Measurements from ENCODE around the gene MAGI2. TPM values are rescaled to one million over a fixed set of nuclear protein-coding genes. Genes with fewer than 3 reads are reported as not detected.

MAGI2 gene
- total RNA-seq, 4 donors from 2014 or later = 7.8 to 44.7 (median 21.1) TPM

DNA sequence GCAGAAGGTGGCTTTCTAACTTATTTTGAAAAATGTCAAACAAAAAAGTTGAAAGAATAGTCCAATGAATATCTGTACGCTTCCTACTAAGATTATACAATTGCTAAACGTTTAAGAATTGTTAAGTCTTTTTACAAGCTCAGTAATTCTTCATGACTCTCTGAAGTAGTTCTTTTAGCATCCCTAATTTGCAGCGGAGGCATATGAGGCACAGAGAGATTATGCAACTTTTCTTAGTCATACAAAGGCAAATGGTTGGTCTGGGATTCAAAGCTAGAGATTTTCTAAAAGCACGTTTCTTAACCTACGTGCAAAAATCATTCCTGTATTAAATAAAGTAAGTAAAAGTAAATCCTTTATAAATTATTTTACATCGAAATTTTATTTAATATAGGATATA lies 254.2 kb downstream of the MAGI2 start:
- Histone ChIP-seq H3K36me3 (no peaks in the 10 kb centered on the region), H3K4me3 (no peak overlapping the region), H3K27ac (no peak overlapping the region), H3K9me3 (no peaks in the 10 kb centered on the region), H3K27me3 (no peaks in the 10 kb centered on the region), H3K4me1 (no peaks in the 10 kb centered on the region)
- TF ChIP-seq EP300 (IDR thresholded peaks at IDR 0.05) (no peak), POLR2A (IDR thresholded peaks at IDR 0.05) (no peak), POLR2AphosphoS5 (IDR thresholded peaks at IDR 0.05) (no peak)
- TF ChIP-seq, protein P1, sequence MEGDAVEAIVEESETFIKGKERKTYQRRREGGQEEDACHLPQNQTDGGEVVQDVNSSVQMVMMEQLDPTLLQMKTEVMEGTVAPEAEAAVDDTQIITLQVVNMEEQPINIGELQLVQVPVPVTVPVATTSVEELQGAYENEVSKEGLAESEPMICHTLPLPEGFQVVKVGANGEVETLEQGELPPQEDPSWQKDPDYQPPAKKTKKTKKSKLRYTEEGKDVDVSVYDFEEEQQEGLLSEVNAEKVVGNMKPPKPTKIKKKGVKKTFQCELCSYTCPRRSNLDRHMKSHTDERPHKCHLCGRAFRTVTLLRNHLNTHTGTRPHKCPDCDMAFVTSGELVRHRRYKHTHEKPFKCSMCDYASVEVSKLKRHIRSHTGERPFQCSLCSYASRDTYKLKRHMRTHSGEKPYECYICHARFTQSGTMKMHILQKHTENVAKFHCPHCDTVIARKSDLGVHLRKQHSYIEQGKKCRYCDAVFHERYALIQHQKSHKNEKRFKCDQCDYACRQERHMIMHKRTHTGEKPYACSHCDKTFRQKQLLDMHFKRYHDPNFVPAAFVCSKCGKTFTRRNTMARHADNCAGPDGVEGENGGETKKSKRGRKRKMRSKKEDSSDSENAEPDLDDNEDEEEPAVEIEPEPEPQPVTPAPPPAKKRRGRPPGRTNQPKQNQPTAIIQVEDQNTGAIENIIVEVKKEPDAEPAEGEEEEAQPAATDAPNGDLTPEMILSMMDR (IDR thresholded peaks at IDR 0.05) = no peak
- no peak for ATAC-seq
- 71 to 72% methylated on average over 5 to 6 of the region's 6 CpGs for WGBS, 2 donors (ENCODE audit: low coverage in 1 of 2)

DNA sequence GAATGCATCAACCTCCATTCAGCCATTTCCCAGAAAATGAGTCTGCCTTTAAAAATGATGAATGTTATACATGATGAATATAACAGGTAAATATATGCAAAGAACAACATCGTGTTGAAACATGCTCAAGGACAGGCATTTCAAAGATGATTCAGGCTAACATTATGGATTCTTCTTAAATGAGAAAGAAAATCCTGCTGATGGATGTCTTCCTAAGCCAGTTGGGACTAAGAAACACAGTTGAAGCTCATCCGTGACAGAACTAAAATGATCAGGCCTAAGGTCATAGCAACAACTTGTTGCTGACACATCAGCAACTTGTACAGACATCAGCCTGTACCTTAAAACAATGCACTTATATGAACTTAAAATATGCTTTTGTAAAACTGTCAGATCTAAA lies 267.9 kb downstream of the MAGI2 start:
- Histone ChIP-seq H3K4me3 (no peak overlapping the region), H3K4me1 (no peaks in the 10 kb centered on the region), H3K27me3 (no peaks in the 10 kb centered on the region), H3K27ac (no peak overlapping the region), H3K9me3 (no peaks in the 10 kb centered on the region), H3K36me3 (no peaks in the 10 kb centered on the region)
- TF ChIP-seq EP300 (IDR thresholded peaks at IDR 0.05) (no peak), POLR2A (IDR thresholded peaks at IDR 0.05) (no peak)
- no peak for ATAC-seq
- 59 to 95% methylated on average over 2 of the region's 2 CpGs for WGBS, 2 donors (ENCODE audit: low coverage in 1 of 2)

DNA sequence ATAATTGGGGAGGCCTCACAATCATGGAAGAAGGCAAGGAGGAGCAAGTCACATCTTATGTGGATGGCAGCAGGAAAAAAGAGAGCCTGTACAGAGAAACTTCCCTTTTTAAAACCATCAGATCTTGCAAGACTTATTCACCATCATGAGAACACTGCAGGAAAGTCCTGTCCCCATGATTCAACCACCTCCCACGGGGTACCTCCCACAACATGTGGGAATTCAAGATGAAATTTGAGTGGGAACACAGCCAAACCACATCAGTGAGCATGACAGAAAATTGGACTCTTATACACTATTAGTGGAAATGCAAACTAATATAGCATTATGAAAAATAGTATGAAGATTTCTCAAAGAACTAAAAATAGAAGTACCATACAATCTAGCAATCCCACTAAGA lies 271.2 kb downstream of the MAGI2 start:
- no peak for TF ChIP-seq POLR2AphosphoS5 (IDR thresholded peaks at IDR 0.05)
- no peak for TF ChIP-seq POLR2A (IDR thresholded peaks at IDR 0.05)
- no peak overlapping the region for H3K4me3 ChIP-seq
- no peaks in the 10 kb centered on the region for H3K9me3 ChIP-seq
- no peaks in the 10 kb centered on the region for H3K27me3 ChIP-seq
- no peaks in the 10 kb centered on the region for H3K4me1 ChIP-seq
- no peak overlapping the region for H3K27ac ChIP-seq
- 60% methylated on average over 1 of the region's 1 CpG for WGBS, 2 donors (ENCODE audit: low coverage in 1 of 2)
- ATAC-seq = no peak
- H3K36me3 ChIP-seq = no peaks in the 10 kb centered on the region

DNA sequence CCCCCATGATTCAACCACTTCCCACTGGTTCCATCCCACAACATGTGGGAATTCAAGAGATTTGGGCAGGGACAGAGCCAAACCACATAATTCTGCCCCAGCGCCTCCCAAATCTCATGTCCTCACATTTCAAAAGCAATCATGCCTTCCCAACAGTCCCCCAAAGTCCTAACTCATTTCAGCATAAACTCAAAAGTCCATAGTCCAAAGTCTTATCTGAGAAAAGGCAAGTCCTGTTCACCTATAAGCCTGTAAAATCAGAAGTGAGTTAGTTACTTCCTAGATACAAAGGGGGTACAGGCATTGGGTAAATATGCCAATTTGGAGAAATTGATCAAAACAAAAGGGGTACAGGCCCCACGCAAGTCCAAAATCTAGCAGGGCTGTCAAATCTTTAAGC lies 272.9 kb downstream of the MAGI2 start:
- Histone ChIP-seq H3K4me1 (no peaks in the 10 kb centered on the region), H3K9me3 (no peaks in the 10 kb centered on the region), H3K4me3 (no peak overlapping the region), H3K36me3 (no peaks in the 10 kb centered on the region), H3K27me3 (no peaks in the 10 kb centered on the region), H3K27ac (no peak overlapping the region)
- no peak for ATAC-seq
- WGBS, 2 donors (ENCODE audit: low coverage in 1 of 2) = 50% methylated on average over 2 of the region's 2 CpGs
- TF ChIP-seq POLR2AphosphoS5 (IDR thresholded peaks at IDR 0.05) (no peak), POLR2A (IDR thresholded peaks at IDR 0.05) (no peak), EP300 (IDR thresholded peaks at IDR 0.05) (no peak)
- TF ChIP-seq, protein P1 (IDR thresholded peaks at IDR 0.05) = no peak

DNA sequence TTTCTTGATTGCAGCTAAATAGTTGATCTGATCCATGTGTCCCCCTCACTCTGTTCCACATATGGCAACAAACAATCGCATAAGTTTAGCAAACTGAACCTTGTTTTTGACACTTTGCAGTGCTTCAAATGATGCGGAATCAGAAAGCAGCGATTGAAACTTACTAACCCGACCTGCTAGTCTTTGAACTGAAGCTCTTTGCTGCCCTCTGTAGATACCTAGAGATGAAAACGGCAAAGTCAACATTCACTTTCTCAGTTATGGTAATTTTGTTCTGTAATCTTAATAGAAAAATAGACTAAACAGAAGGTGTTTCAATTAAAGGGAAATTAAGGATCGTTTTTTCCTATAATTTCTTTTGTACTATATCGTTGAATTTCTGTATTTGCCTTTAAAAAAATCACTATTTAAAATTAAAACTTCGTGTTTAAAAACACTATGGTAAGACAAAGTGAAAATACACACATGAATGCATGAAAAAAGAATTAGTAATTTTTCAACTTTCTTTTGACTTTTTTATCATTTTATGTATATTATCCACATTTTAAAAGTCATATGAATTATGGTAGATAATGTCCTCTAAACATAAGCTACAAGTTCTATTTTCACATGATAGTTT lies 276.5 kb downstream of the MAGI2 start:
- TF ChIP-seq, protein P1 (IDR thresholded peaks at IDR 0.05) = peak; percentile 23 to 60 (median 44)
- TF ChIP-seq EP300 (IDR thresholded peaks at IDR 0.05) = no peak
- Histone ChIP-seq H3K27me3 (no peaks in the 10 kb centered on the region), H3K36me3 (no peaks in the 10 kb centered on the region), H3K4me3 (no peak overlapping the region), H3K4me1 (no peaks in the 10 kb centered on the region), H3K9me3 (no peaks in the 10 kb centered on the region), H3K27ac (no peak overlapping the region)
- 9 to 15% methylated on average over 8 of the region's 8 CpGs for WGBS, 2 donors (ENCODE audit: low coverage in 1 of 2)
- ATAC-seq = no peak

DNA sequence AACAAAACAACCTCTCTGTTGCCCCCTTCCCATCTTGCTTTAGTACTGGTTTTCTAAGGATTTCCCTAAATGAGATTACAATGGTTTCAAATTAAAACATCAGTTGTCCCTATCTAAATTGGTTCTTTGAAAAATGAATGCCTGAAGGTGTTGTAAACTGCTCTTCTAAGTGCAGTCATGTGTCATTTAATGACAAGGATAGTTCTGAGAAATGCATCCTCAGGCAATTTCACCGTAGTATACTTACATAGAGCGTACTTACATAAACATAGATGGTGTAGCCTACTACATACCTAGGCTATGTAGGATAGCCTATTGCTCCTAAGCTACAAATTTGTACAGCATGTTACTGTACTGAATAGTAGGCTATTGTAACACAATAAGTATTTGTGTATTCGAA lies 278.1 kb downstream of the MAGI2 start:
- Histone ChIP-seq H3K9me3 (no peaks in the 10 kb centered on the region), H3K27ac (no peak overlapping the region), H3K4me3 (no peak overlapping the region), H3K27me3 (no peaks in the 10 kb centered on the region), H3K36me3 (no peaks in the 10 kb centered on the region), H3K4me1 (no peaks in the 10 kb centered on the region)
- 91 to 98% methylated on average over 3 of the region's 3 CpGs for WGBS, 2 donors (ENCODE audit: low coverage in 1 of 2)
- TF ChIP-seq POLR2AphosphoS5 (IDR thresholded peaks at IDR 0.05) (no peak), POLR2A (IDR thresholded peaks at IDR 0.05) (no peak), EP300 (IDR thresholded peaks at IDR 0.05) (no peak)
- TF ChIP-seq, protein P1 (IDR thresholded peaks at IDR 0.05) = no peak
- ATAC-seq = no peak
